NCI-H146 (cell line): ENCODE measurements around the gene FAM193B.

Source experiments
- DNase-seq: peaks from one replicate; lab custom pipeline; 2025; lab: John Stamatoyannopoulos, UW

Gene FAM193B

GRCh38 chr5:177515580-177515979, 38.8 kb downstream of the FAM193B start:
- no peak for DNase-seq

DNA sequence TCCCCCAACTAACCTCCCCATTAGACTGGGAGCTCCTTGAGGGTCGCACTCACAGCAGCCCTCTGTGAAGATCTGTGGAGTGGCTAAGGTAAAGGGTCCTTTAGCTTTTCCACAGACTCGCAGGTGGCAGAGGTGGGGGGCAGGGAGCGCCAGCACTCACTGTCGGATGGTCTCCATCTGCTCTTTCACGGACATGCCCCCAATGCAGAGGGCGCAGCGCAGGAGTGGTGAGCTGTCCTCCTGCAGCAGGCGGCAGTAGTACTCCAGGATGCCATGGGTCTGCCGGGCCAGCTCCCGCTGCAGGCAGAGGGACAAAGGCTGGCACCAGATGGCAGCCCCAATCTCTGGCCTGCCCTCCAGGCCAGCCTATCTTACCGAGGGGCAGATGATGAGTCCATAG, 39.8 kb downstream of the FAM193B start:
- no peak for DNase-seq

GRCh38 chr5:177513500-177513899, 40.9 kb downstream of the FAM193B start:
- no peak for DNase-seq

DNA sequence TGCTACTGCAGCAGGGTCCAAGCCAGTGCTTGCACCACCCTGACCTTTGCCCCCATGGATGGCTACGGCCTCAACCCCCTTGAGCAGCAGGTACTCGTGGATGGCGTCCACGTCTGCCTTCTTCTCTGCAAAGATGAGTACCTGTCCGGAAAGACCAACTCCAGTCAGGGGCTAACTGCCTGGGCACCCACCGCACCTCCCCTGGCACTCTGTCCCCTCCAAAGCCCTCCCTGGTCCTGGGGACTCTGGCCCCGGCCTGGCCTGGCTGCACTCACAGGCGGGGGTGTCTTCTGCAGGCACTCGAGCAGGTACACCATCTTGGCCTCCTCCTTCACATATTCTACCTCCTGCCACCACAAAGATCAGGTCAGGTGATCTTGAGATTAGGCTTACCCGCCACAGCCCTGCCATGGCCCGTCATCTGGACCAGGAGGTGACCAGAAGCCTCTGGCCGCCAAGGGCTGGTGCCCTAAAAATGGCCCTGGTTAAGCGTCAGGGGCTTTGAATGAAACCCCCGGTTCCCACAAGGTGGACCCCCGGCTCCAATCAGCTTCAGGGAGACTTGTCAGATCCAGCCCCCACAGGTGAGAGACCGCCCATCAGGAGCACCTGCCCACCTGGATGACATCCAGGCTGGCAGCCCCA, 41.5 kb downstream of the FAM193B start:
- DNase-seq: no peak

DNA sequence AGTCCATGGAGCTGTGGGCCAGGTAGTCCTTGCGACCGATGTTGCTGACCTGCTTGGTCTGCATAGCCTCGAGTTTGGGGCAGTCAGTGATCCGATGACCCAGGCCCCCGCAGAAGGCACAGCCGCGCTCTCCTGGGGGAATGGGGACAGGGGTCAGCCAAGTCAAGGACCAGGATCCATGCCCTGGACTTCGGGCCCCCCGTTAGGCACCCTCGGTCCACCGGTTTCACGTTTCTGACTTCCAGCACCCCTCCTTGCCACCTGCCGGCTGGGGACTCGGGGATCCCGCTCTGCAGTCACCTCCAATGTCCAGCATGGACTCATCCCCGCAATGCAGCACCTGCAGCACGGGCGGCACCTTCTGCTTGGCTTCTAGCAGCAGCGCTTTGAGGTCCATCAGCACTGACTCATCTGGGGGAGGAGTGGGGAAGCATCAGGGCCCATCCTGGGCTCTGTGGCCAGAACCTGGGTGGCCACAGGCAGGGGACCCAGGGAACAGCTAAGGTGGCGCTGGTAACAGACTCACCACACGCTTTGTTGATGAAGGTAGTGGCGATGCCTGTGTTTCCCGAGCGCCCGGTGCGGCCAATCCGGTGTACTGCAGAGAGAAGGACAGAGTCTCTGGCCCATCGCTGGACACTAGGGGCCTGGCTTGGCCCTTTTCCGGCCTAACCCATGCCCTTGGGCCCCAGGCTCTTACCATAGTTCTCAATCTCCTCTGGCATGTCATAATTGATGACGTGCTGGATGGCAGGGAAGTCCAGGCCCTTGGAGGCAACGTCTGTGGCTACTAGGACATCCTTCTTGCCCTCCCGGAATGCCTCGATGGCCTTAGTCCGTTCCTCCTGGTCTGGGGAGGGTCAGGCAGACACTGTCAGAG, 42.3 kb downstream of the FAM193B start:
- no peak for DNase-seq

DNA sequence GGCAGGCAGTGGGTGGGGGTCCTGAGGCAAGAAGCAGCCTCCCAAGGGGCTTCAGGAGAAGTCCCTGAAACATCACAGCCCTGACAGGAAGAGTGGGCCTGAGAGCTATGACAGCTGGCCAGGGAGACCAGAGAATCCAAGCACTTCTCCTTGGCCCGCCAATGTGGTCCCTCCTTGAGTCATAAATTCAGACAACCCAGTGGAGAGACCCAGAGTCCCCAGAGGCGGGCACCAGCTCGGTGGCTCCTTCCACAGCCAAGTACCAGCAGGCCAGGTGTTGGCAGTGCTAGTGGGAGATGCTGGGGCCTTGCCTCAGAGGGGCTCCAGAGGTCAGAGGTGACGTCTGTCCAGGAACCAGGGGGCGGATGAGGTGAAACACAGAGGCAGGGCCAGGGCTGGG, 43.2 kb downstream of the FAM193B start:
- DNase-seq: no peak

DNA sequence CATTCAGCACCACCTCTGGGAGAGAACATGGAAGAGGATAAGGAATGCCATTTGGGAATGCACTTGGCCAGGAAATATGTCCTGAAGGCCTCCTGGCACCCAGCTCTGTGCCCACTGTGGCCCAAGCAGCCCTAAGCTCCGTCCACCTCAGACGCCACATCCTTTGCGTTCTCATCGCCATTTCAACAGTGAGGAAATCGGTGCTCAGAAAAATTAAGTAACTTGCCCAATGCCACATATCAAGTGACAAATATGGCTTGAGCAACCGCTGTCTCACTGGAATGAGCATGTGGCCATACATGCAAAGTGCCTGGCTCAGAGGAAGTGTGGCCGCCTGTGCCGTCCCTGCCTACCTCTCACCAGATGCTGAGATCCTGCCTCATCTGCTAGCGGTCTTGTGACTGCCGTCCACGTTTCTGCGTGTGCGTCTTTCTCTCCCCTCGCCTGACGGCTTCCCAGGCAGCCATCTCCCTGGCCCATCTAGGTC, 43.8 kb downstream of the FAM193B start:
- no peak for DNase-seq

DNA sequence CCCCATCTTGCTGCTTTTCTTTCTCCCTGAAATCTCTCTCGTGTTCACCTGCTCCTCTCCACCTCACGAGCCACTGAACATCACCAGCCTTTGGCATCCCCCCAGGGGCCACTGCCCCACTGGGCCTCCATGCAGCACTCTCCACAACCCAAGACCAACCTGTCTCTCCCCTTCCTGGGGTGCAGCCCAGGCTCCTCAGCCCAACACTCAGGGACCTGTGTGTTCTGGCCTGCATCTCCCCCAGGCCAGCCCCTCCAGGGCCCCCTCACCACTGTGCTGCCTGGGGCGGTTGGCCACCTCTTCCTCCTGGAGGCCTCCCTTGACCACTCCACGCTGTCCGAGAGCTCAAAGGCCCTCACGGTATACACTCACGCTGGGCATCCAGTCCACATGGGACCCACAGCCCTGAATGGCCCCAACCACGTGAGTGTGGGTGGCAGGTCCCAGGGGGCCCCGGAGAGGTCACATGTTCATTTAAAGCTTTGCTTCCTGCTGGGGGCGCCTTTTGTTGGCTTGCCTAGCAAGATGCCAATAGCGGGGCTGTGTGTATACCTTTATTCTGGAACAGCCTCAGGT, 44.3 kb downstream of the FAM193B start:
- DNase-seq: no peak

- DNase-seq: no peak
Measured at GRCh38 chr5:177509381-177509951, 44.9 kb downstream of the FAM193B start, which contains the start of gene DOK3. Gene DOK3 (minus strand): TSS chr5:177509826. CDS start chr5:177509540, 286 bp downstream.

DNA sequence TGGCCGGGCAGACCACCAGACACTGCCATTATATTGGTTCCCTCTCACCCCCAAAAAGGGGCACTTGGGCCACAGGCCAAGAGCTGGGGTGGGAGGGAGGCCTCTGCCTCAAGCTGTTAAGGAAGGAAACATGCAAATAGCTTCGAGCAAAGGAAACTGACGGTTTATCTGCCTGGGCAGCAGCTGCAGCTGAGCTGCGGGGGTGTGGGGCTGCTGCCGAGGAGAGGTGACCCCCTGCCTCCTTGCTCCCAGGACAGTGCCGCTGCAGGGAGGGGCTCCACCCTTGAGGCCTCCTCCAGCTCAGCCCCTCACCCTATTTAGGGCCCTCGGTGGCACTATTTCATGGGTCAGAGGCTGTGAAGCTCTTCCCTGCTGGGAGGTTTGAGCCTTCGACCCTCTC, 45.5 kb downstream of the FAM193B start:
- no peak for DNase-seq

DNA sequence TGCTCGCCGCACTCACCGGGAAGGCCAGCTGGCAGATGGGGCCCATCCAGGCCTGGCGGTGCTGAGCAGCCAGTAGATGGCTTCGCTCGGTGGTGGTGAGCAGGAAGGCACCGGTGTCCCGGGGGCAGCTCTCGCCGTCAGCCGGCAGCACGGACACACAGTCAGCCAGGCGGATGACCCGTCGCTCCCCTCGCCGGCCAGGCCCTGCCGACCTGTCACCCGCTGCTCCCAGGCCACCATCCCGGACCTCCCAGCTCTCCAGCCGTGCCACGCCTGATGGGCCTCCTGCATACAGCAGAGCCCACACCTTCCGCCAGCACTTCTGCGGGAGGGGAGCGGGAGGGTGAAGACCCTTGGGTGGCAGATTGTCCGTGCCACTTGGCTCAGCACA, 46.1 kb downstream of the FAM193B start:
- DNase-seq: no peak

DNA sequence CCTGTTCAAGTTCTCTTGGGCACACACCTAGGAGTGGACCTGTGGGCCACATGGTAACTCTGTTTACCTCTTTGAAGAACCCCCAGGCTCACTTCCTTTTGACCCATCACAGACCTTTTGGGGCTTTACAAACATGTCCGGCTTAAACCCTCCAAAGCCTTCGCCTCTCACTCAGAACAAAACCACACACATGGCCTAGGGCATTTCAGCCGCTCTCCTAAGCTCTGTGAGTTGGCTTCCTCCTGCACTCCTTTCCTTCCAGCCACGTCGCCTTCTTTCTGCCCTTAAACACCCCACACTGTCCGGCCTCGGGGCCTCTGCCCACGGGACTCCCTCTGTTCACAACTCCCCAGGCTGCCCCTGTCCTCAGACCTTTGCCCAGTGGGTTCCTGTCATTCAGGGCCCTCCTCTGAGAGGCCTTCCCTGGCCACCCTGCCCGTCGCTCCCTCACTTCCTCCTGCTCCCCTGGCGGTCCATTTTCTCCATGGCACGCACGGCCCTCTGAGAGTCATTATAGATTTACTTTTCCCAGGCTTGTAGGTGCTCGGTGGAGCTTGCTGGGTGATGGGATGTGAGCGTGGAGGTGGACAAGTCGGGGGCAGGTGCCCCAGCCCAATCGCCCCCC, 46.7 kb downstream of the FAM193B start:
- DNase-seq: no peak

DNA sequence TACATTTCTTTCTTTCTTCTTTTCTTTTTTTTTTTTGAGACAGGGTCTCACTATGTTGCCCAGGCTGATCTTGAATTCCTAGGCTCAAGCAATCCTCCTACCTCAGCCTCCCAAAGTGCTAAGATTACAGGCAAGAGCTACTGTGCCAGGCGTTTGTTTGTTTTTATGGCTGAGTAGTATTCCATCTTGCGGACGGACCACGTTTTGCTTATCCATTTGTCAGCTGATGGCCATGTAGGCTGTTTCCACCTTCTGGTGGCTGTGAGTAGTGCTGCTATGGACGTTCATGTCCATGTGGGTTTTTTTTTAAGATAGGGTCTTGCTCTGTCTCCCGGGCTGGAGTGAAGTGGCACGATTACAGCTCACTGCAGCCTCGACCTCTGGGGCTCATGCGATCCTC, 47.2 kb downstream of the FAM193B start:
- no peak for DNase-seq

GRCh38 chr5:177505075-177505474, 49.3 kb downstream of the FAM193B start:
- DNase-seq: no peak

- no peak for DNase-seq
Measured at GRCh38 chr5:177504086-177505056, 50.0 kb downstream of the FAM193B start.

- DNase-seq: no peak
Measured at GRCh38 chr5:177503351-177504085, 50.8 kb downstream of the FAM193B start.

GRCh38 chr5:177502886-177503285, 51.5 kb downstream of the FAM193B start:
- DNase-seq: no peak

DNA sequence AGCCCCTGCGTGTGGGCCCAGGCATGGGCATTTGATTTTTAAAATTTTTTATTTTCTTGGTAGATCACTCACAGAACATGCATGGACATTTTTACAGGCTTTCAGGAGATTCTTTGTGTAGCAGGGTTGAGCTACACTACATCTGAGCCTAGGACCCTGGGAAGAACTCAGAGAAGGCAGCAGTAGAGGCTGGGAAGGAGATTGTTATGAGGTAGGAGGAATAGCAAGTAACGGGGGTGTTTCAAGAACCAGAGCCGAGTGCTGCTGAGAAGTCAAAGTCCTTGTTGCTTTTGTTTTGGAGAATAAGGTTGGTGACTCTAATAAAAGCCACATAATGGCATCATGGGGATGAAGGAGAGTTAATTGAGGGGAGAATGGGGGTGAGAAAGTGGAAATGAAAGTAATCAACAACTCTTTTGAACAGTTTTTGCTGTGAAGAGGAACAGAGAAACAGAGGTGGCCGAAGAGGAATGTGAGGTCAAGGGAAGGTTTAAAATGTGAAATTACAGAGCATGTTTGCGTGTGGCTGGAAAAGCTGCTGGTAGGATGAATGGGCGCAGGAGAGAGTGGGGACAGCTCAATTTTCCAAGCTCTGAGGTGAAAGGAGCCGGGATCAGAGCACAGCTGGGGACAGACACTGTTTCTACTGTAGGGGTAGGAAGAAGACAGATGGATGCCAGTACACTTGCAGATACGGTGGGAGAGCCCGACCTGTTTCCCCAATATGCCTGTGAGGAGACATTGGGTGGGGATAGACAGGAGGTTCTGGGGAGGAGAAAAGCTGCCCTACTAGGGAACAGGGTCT, 52.3 kb downstream of the FAM193B start:
- DNase-seq: no peak
